Lower leg skin (tissue), 3 donors: ENCODE data around the gene PTPN5.

Source experiments
- POLR2A ChIP-seq, 2 donors: fragments of 450-650 bp; IDR thresholded peaks; one replicate each; pipeline ENCODE4 v1.6.1; 2016 to 2017; ENCODE audit warnings: antibody characterized with exemption in 2 of 2, mild to moderate bottlenecking in 1 of 2, moderate library complexity in 1 of 2
- TF ChIP-seq, protein P1 (sequence below), 3 donors: fragments of 450-650 bp; IDR thresholded peaks; one replicate each; pipeline ENCODE4 v1.5.1; 2016; ENCODE audit warnings: antibody characterized with exemption in 3 of 3, mild to moderate bottlenecking in 3 of 3, moderate library complexity in 2 of 3

DNA sequence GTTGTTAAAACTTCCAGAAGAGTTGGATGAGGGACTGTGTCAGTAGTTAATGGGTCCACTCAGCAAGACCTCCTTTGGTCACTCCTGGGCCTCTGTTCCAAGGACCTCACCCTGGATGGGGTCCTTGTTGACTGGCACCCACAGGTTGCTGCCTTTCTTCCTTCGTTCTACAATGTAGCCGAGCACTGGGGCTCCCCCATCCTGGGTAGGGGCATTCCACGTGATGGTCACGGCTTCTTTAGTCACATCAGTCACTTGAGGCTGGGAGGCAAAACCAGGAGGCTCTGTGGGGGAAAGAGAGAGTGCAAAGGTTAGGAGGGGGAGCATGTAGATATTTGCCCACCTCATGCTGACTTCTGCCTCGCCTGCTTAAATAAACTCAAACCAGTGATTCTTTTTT is 81.1 kb downstream of the PTPN5 start:
- TF ChIP-seq, protein P1, sequence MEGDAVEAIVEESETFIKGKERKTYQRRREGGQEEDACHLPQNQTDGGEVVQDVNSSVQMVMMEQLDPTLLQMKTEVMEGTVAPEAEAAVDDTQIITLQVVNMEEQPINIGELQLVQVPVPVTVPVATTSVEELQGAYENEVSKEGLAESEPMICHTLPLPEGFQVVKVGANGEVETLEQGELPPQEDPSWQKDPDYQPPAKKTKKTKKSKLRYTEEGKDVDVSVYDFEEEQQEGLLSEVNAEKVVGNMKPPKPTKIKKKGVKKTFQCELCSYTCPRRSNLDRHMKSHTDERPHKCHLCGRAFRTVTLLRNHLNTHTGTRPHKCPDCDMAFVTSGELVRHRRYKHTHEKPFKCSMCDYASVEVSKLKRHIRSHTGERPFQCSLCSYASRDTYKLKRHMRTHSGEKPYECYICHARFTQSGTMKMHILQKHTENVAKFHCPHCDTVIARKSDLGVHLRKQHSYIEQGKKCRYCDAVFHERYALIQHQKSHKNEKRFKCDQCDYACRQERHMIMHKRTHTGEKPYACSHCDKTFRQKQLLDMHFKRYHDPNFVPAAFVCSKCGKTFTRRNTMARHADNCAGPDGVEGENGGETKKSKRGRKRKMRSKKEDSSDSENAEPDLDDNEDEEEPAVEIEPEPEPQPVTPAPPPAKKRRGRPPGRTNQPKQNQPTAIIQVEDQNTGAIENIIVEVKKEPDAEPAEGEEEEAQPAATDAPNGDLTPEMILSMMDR (IDR thresholded peaks at IDR 0.05), result no peak
- TF ChIP-seq POLR2A (IDR thresholded peaks at IDR 0.05), result no peak
